GM21526 (cell line): ENCODE measurements around the gene MIDN.

ENCODE experiments used
- ATAC-seq: cut with Tn5 transposase; IDR thresholded peaks from one replicate; pipeline ENCODE4 v1.9.1; 2021; ENCODE audit warnings: moderate library complexity; ENCODE audit not compliant: unreplicated experiment, low FRiP score

Gene MIDN

GRCh38 chr19:1220477-1220930 lies 27.9 kb upstream of the MIDN start:
- ATAC-seq: no peak

GRCh38 chr19:1220976-1221903 lies 27.1 kb upstream of the MIDN start:
- no peak for ATAC-seq

- ATAC-seq: no peak
Measured at GRCh38 chr19:1221904-1222255, 26.5 kb upstream of the MIDN start.

- no peak for ATAC-seq
Measured at GRCh38 chr19:1222394-1222793, 26.0 kb upstream of the MIDN start.

DNA sequence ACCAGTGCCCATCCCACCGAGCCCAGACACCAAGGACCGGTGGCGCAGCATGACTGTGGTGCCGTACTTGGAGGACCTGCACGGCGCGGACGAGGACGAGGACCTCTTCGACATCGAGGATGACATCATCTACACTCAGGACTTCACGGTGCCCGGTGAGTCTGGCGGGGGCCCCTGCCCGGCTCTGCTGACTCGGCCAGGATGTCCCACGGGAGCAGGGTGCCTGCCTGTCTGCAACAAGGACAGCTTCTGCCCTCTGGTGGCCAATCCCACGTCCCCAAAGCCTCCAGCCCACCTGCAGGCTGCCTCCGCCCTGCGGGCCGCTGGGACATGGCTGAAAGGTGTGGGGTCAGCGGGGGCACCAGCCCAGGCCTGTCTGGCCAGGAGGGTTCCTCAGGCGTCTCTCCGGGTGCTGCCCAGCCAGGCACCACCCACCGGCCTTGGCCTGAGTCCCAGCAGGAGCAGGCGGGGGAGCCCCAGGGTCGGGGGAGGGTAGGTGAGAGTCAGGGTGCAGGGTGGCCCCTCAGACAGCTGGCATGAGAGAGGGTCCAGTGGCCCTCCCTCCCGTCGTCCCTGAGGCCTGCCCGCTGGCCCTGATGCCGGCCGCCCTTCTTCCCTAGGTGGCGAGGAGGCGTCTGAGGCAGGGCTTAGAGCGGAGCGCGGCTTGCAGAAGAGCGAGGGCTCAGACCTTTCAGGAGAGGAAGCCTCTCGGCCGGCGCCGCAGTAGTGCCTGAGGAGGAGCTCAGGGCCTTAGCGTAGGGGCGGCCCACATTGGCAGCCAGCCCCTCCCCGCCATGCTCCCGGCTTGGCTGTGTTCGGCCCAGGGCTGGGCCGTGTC lies 25.1 kb upstream of the MIDN start:
- ATAC-seq: no peak

DNA sequence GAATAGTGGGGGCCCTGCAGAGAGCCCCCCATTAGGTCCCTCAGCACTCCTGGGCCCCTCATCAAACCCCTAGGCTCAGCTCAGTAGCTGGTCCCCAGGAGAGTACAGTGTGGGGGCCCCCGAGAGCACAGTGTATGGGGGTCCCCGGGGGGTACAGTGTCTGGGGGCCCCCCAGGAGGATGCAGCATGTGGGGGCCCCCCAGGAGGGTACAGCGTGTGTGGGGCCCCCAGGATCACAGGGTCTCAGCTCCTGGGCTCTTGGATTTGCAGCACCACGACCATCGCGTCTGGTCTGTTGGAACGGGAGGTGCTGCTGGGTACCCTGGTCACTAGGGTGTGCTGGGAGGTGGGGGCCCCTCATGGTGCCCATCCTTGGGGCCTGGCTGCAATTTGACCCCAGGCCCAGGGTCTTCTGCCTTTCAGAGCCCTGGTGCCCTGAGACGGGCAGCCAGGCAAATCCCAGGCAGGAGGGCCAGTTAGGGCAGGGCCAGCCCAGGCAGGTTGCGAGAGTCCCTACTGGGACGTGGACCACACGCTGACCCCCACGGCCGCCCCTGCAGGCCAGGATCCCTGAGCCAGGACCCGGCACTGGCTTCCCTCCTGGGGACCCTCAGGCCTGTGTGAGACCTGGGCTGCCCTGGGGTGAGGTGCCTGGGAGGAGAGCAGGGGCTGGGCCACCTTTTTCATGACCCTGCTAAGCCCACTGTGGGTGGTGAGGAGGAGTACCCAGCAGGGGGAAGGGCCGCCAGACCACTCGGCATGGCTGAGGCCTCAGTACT lies 24.1 kb upstream of the MIDN start:
- ATAC-seq: no peak

DNA sequence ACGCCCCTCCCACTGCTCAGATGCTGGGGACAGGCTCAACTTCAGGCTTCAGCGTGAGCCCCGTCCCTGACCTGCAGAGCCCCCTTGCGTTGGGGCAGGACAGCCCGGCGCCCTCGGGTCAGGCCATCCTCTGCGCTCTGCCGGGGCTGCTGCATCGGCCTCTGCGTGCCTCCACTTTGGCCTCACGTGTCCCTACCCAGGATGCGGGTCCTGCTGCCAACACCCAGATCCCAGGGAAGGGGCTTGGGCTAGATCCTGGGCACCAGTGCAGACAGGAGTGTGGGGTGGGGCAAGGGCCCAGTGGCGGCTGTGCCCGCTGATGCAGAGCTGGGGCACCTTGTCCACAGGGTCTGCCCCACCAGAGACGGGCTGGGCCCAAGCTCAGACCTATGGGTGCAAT lies 23.5 kb upstream of the MIDN start:
- ATAC-seq: no peak

GRCh38 chr19:1225440-1226226 lies 22.8 kb upstream of the MIDN start:
- no peak for ATAC-seq

- ATAC-seq: no peak
Measured at GRCh38 chr19:1226227-1226518, 22.2 kb upstream of the MIDN start.

DNA sequence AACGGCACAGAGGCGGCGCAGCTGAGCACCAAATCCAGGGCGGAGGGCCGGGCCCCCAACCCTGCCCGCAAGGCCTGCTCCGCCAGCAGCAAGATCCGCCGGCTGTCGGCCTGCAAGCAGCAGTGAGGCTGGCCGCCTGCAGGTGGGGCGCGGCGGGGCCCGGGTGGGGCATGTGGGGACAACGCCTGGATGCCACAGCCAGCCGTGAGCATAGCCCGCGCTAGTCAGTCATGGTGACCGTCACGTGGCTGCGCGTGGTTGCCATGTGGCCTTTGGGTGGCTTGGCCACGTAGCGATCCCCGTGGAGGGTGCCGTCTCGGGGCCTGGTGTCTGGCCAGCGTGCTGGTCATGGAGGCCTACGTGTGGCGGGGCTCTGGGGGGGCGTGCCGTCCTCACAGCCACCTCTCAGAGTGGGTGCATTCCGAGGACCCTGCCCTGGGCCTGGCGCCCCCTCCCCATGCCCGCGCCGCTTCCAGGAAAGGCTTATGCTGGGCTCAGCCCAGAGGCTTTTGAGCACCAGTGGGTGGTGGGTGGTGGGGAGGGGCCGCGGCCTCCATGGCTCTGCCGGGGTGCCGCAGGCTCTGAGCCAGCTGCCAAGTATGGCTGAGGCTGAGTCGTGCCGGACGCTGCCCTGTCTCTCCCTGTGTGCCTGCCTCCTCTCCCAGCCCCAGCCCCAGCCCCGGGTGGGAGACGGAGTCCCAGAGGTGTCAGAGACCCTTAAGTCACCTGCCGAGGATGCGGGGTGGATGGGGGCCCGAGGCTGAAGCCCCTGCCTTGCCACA lies 21.7 kb upstream of the MIDN start:
- ATAC-seq: no peak

DNA sequence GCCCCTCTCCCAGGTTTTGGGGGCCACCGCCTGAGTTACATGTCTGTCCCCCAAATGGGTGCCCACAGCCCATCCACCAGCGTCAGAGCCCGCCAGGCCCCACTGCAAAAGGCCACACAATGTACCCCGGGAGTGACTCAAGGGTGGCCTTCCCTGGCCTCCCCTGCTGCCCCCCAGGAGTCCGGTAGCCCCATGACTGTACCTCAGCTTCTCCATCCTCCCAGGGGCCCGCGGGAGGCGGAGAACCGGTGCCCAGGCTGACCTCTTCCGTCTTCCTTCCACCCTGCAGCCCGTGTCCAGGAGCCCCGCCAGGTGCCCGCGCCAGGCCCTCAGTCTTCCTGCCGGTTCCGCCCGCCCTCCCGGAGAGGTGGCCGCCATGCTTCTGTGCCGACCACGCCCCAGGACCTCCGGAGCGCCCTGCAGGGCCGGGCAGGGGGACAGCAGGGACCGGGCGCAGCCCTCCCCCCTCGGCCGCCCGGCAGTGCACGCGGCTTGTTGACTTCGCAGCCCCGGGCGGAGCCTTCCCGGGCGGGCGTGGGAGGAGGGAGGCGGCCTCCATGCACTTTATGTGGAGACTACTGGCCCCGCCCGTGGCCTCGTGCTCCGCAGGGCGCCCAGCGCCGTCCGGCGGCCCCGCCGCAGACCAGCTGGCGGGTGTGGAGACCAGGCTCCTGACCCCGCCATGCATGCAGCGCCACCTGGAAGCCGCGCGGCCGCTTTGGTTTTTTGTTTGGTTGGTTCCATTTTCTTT lies 20.9 kb upstream of the MIDN start:
- ATAC-seq: no peak

- no peak for ATAC-seq
Measured at GRCh38 chr19:1228161-1228957, 20.0 kb upstream of the MIDN start.

- no peak for ATAC-seq
Measured at GRCh38 chr19:1229056-1229923, 19.1 kb upstream of the MIDN start.

- ATAC-seq: no peak
Measured at GRCh38 chr19:1229924-1230782, 18.2 kb upstream of the MIDN start.

DNA sequence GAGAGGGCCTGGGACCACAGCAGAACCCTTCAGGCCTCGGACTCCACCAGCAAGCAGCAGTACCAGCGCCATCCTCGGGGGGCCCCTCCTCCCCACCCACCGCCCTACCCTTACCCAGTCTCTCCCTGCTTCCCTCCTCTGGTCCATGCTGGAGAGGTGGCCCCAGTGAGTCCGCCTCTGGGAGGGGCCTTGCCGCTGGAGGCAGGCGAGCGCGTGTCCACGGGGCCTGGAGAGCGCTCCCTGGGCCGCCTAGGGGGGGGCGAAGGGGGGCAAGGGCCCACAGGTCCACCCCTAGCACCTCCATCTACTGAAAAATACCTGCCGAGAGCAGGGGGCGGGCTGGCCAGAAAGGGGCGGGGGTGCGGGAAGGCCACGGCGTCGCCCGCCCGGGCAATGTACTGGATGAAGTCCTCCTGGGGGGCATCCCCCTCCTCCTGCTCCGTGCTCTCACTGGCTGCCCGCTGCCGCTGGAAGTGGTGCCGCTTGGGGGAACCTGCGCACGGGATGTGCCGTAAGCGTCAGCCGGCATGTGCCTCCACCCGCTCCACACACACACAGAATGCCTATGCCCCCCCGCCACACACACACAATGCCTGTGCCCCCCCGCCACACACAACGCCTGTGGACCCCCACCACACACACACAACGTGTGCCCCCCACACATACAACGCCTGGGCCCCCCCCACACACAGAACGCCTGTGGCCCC lies 17.4 kb upstream of the MIDN start:
- ATAC-seq: no peak
